SK-N-SH (cell line): ENCODE results near the gene TOGARAM2. TPM values are rescaled to one million over a fixed set of nuclear protein-coding genes. Genes with fewer than 3 reads are reported as not detected.

Experiments
- CTCF ChIA-PET: fragments of 300-600, 350-600 bp; formaldehyde crosslinking; extraction: SDS; loops from one replicate; lab custom pipeline; 2021; lab: Yijun Ruan, JAX
- POLR2A ChIA-PET: fragments of 350-600 bp; sonication (Branson Sonifier 250); formaldehyde crosslinking; extraction: SDS; loops from one replicate; lab custom pipeline; 2020; ENCODE audit warnings: antibody characterized with exemption, inconsistent platforms; lab: Yijun Ruan, JAX
- DNase-seq: peaks from one replicate; pipeline ENCODE4 v3.0.0; 2012
- H2AFZ ChIP-seq: fragments of 200-600 bp; sonication (generic); 2 replicates; pipeline ENCODE4 v1.8.1; 2016; ENCODE audit warnings: antibody characterized with exemption, mild to moderate bottlenecking, low read depth
- H3F3A ChIP-seq: fragments of 200-600 bp; sonication (generic); replicated peaks from 2 replicates; pipeline ENCODE3; 2016; ENCODE audit warnings: antibody characterized with exemption, mild to moderate bottlenecking; ENCODE audit not compliant: insufficient read depth
- H3K27ac ChIP-seq, 2 experiments: fragments of 200-500 bp in 1 of 2; fragments of 200-600 bp in 1 of 2; sonication (Bioruptor generic) in 1 of 2; sonication (generic), shearing (Covaris generic) in 1 of 2; 2 replicates each; pipeline versions ENCODE4 v1.5.1 to v1.6.1; 2014 to 2016; ENCODE audit warnings: low read depth in 2 of 2, inconsistent platforms in 1 of 2, low read length in 1 of 2, mild to moderate bottlenecking in 1 of 2, mixed read lengths in 1 of 2
- H3K27me3 ChIP-seq: fragments of 200-600 bp; sonication (generic), shearing (Covaris generic); 2 replicates; pipeline ENCODE4 v1.6.1; 2016; ENCODE audit warnings: mixed run types; ENCODE audit not compliant: insufficient read depth
- H3K36me3 ChIP-seq, 2 experiments: fragments of 200-500 bp in 1 of 2; fragments of 200-600 bp in 1 of 2; sonication (Bioruptor generic) in 1 of 2; sonication (generic) in 1 of 2; replicated peaks in 1 of 2; 2 replicates each; pipeline versions ENCODE3 to v1.5.1; 2014 to 2016; ENCODE audit warnings: low read length in 1 of 2, mild to moderate bottlenecking in 1 of 2; ENCODE audit not compliant: insufficient read depth in 2 of 2, control insufficient read depth in 1 of 2
- H3K4me1 ChIP-seq, 2 experiments: fragments of 200-500 bp in 1 of 2; fragments of 200-600 bp in 1 of 2; sonication (Bioruptor generic) in 1 of 2; sonication (generic), shearing (Covaris generic) in 1 of 2; 2 replicates each; pipeline versions ENCODE4 v1.5.1 to v1.6.1; 2014 to 2016; ENCODE audit warnings: low read depth in 1 of 2, low read length in 1 of 2, mixed run types in 1 of 2; ENCODE audit not compliant: insufficient read depth in 2 of 2, control insufficient read depth in 1 of 2
- H3K4me2 ChIP-seq: fragments of 200-600 bp; sonication (generic), shearing (Covaris generic); 2 replicates; pipeline ENCODE4 v1.6.1; 2017; ENCODE audit warnings: mixed run types
- H3K4me3 ChIP-seq, 2 experiments: fragments of 200-500 bp in 1 of 2; fragments of 200-600 bp in 1 of 2; sonication (Bioruptor generic) in 1 of 2; sonication (generic), shearing (Covaris generic) in 1 of 2; 2 replicates each; pipeline versions ENCODE4 v1.5.1 to v1.8.1; 2014 to 2016; ENCODE audit warnings: low read depth in 2 of 2, inconsistent platforms in 1 of 2, low read length in 1 of 2, mild to moderate bottlenecking in 1 of 2, mixed read lengths in 1 of 2, moderate library complexity in 1 of 2
- H3K79me2 ChIP-seq: fragments of 200-600 bp; sonication (generic); 2 replicates; pipeline ENCODE4 v1.8.1; 2017; ENCODE audit warnings: mild to moderate bottlenecking; ENCODE audit not compliant: insufficient read depth
- H3K9ac ChIP-seq: fragments of 200-600 bp; sonication (generic); 2 replicates; pipeline ENCODE4 v1.6.1; 2017; ENCODE audit warnings: mixed run types
- H3K9me2 ChIP-seq: fragments of 200-600 bp; sonication (generic); 2 replicates; pipeline ENCODE4 v1.6.1; 2017; ENCODE audit warnings: mixed run types
- H3K9me3 ChIP-seq: fragments of 200-600 bp; sonication (generic); 2 replicates; pipeline ENCODE4 v1.6.1; 2017; ENCODE audit warnings: mixed run types, mild to moderate bottlenecking, moderate library complexity
- H4K20me1 ChIP-seq: fragments of 200-600 bp; sonication (generic); 2 replicates; pipeline ENCODE4 v1.6.1; 2017; ENCODE audit warnings: mild to moderate bottlenecking, mixed run types; ENCODE audit not compliant: insufficient read depth
- CHD2 ChIP-seq: fragments of 150-350 bp; IDR thresholded peaks from 2 replicates; pipeline ENCODE4 v1.6.1; 2018; ENCODE audit warnings: low read length; ENCODE audit not compliant: partially characterized antibody
- EP300 ChIP-seq, 2 experiments: IDR thresholded peaks; 2 replicates each; pipeline versions ENCODE4 v1.4.0 to v1.6.1; 2012; ENCODE audit warnings: borderline replicate concordance in 1 of 2, low read depth in 1 of 2, low read length in 1 of 2
- FOSL2 ChIP-seq: IDR thresholded peaks from 2 replicates; pipeline ENCODE4 v1.4.0; 2012; ENCODE audit warnings: low read depth, mild to moderate bottlenecking, moderate library complexity, borderline replicate concordance
- FOXJ3 ChIP-seq: sonication (generic); formaldehyde crosslinking; IDR thresholded peaks from 2 replicates; pipeline ENCODE4 v1.5.1; 2020; ENCODE audit warnings: mild to moderate bottlenecking, missing genetic modification reagents
- FOXM1 ChIP-seq: IDR thresholded peaks from 2 replicates; pipeline ENCODE4 v1.4.0; 2012; ENCODE audit warnings: low read depth, mild to moderate bottlenecking
- GABPA ChIP-seq: IDR thresholded peaks from 2 replicates; pipeline ENCODE4 v1.4.0; 2012; ENCODE audit warnings: low read depth, mild to moderate bottlenecking
- JUND ChIP-seq: IDR thresholded peaks from 2 replicates; pipeline ENCODE4 v1.4.0; 2012
- MEF2A ChIP-seq: IDR thresholded peaks from 2 replicates; pipeline ENCODE4 v1.4.0; 2012; ENCODE audit warnings: low read depth, borderline replicate concordance
- MXI1 ChIP-seq: IDR thresholded peaks from 2 replicates; pipeline ENCODE4 v1.6.1; 2012; ENCODE audit warnings: mild to moderate bottlenecking, low read depth, low read length, improper control_type of control experiment
- RAD21 ChIP-seq: IDR thresholded peaks from 2 replicates; pipeline ENCODE4 v1.6.1; 2012; ENCODE audit warnings: mild to moderate bottlenecking, low read length
- RFX5 ChIP-seq: IDR thresholded peaks from 2 replicates; pipeline ENCODE4 v1.6.1; 2012; ENCODE audit warnings: mild to moderate bottlenecking, improper control_type of control experiment, low read length
- RXRA ChIP-seq: IDR thresholded peaks from 2 replicates; pipeline ENCODE4 v1.4.0; 2012; ENCODE audit warnings: low read depth, mild to moderate bottlenecking, borderline replicate concordance
- SMC3 ChIP-seq: IDR thresholded peaks from 2 replicates; pipeline ENCODE4 v1.6.1; 2012; ENCODE audit warnings: low read depth, low read length, improper control_type of control experiment
- TEAD4 ChIP-seq: IDR thresholded peaks from 2 replicates; pipeline ENCODE4 v1.4.0; 2012; ENCODE audit warnings: mild to moderate bottlenecking, borderline replicate concordance; ENCODE audit not compliant: insufficient read depth
- WGBS: methylation state at CpG from one replicate; pipeline ENCODE4 v1.1.6; 2017; ENCODE audit warnings: low lambda C conversion rate; 5-methylcytosine and 5-hydroxymethylcytosine counted together
- polyA plus RNA-seq, 3 experiments: library from polyadenylated mRNA; depleted of rRNA; stranded (reverse); fragments of >200 nt; gene quantifications; 2 replicates each; pipeline ENCODE4 v1.2.3, GENCODE V29; 2012
- TF ChIP-seq, protein P1 (sequence below): IDR thresholded peaks from 2 replicates; pipeline ENCODE4 v1.6.1; 2012; ENCODE audit warnings: mild to moderate bottlenecking, low read depth, low read length, moderate library complexity
- TF ChIP-seq, protein P2 (sequence below): IDR thresholded peaks from 2 replicates; pipeline ENCODE4; 2012
- TF ChIP-seq, protein P3 (sequence below): fragments of 150-350 bp; IDR thresholded peaks from 2 replicates; pipeline ENCODE4 v1.6.1; 2017; ENCODE audit warnings: antibody characterized with exemption, low read length, low read depth, borderline replicate concordance
- TF ChIP-seq, protein P4 (sequence below): IDR thresholded peaks from 2 replicates; pipeline ENCODE4 v1.4.0; 2012; ENCODE audit warnings: low read depth, borderline replicate concordance

Gene TOGARAM2
- polyA plus RNA-seq, 1 of the 3 experiments (the other 2 are of a cell fraction) = 0.69 TPM

DNA sequence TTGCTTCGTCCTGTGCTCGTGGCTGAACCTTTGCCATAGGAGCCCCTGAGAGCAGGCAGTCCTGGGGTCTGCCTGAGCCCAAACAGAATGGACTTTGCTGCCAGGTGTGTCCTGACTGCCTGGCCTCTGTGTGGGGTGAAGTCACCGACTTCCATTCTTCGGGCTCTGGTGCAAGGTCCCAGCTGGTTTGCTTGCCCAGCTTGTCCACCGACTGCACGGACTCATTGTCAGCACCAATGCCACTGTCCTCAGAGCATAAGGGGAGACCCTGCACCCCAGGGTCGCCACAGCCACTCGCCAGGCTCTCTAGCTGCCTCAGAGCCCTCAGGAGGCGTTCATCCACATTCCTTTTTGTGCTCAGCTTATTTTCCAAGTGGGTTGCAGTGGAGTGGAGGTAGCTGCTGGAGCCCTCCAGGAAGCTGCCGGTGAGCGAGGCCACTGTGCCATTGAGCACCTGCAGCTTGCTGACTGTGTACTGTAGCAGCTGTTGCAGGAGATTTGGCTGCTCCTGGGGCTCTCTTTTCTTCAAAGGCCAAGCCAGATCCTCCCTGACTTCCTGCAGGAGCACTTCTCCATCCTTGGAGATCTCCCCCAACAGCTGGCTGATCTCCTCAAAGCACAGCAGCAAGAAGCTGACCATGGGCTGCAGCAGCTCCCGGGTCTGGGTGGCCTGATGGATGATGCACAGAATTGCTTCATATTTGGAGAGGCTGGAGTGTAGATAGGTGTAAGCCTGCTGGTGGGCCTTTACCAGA, 92.0 kb downstream of the TOGARAM2 start (continued):
- TF ChIP-seq, protein P1, sequence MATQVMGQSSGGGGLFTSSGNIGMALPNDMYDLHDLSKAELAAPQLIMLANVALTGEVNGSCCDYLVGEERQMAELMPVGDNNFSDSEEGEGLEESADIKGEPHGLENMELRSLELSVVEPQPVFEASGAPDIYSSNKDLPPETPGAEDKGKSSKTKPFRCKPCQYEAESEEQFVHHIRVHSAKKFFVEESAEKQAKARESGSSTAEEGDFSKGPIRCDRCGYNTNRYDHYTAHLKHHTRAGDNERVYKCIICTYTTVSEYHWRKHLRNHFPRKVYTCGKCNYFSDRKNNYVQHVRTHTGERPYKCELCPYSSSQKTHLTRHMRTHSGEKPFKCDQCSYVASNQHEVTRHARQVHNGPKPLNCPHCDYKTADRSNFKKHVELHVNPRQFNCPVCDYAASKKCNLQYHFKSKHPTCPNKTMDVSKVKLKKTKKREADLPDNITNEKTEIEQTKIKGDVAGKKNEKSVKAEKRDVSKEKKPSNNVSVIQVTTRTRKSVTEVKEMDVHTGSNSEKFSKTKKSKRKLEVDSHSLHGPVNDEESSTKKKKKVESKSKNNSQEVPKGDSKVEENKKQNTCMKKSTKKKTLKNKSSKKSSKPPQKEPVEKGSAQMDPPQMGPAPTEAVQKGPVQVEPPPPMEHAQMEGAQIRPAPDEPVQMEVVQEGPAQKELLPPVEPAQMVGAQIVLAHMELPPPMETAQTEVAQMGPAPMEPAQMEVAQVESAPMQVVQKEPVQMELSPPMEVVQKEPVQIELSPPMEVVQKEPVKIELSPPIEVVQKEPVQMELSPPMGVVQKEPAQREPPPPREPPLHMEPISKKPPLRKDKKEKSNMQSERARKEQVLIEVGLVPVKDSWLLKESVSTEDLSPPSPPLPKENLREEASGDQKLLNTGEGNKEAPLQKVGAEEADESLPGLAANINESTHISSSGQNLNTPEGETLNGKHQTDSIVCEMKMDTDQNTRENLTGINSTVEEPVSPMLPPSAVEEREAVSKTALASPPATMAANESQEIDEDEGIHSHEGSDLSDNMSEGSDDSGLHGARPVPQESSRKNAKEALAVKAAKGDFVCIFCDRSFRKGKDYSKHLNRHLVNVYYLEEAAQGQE = no peak

DNA sequence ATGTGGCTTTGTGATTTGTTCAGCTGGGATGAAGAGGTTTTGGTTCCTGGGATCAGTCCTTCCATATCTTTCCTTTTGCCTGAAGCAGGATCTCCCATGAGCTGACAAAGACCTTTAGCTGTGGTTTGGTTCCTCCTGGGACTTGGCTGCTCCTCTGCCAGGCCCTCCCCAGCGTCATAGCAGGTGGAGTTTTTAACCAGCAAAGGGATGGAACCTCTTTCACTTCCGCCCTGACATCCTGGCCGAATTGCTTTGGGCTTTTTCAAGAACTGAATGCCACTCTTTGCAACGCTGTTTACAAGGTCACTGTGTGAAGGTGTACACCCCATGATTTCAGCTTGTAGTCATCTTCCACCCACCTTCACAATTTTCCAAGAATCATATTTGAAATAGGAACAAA, 92.8 kb downstream of the TOGARAM2 start:
- Histone ChIP-seq H3K4me3 (no peak overlapping the region), H3K4me1 (peaks cover 0 to 24% of the 10 kb centered on the region in 2 experiments; a peak in 2 of 4 replicates), H3K27me3 (no peaks in the 10 kb centered on the region), H3K9ac (no peak overlapping the region), H3K9me3 (no peaks in the 10 kb centered on the region), H3K36me3 (no peaks in the 10 kb centered on the region), H3K4me2 (no peak overlapping the region), H3K79me2 (no peaks in the 10 kb centered on the region), H3K9me2 (no peaks in the 10 kb centered on the region), H3K27ac (no peak overlapping the region), H3F3A (no peaks in the 10 kb centered on the region), H4K20me1 (no peaks in the 10 kb centered on the region), H2AFZ (no peak overlapping the region)
- no peak for TF ChIP-seq JUND
- TF ChIP-seq, protein P2, sequence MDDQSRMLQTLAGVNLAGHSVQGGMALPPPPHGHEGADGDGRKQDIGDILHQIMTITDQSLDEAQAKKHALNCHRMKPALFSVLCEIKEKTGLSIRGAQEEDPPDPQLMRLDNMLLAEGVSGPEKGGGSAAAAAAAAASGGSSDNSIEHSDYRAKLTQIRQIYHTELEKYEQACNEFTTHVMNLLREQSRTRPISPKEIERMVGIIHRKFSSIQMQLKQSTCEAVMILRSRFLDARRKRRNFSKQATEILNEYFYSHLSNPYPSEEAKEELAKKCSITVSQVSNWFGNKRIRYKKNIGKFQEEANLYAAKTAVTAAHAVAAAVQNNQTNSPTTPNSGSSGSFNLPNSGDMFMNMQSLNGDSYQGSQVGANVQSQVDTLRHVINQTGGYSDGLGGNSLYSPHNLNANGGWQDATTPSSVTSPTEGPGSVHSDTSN = no peak
- ChIA-PET CTCF (interaction anchor here (1.5 kb wide), 1 partner anchor 12 kb away, joined by 3 read pairs; no protein-coding TSS in a partner anchor), POLR2A (no interaction called here)
- no peak for DNase-seq
- WGBS = 46% methylated on average over 4 of the region's 4 CpGs

DNA sequence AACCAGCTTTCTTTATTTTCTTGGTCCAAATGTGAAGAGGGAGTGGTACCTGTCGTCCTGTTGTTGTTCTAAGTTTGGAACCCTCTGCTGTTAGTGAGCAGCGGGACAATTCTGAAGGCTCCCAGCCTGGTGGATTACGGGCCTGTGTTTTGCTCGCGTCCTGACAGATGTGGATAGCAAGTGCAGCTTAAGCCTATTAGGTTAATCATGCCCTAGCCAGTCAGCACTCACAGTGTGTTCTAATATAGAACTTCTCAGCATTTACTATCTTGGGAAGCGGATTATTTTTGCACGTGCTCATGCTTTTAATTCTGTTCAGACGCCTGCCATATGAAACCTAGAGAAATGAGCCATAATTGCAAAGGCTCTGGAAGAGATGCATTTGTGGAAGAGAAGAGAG, 93.3 kb downstream of the TOGARAM2 start, which contains the start of gene PCARE:
Gene PCARE, minus strand, starts transcription at position 113 of the 400 bp plus-strand sequence. CDS start 262 bp downstream, outside the sequence.
- ChIA-PET POLR2A (no interaction called here), CTCF (interaction anchor here (1.1 to 2.7 kb wide), 3 partner anchors 8 to 42 kb away, joined by 3 to 9 read pairs (median 5); no protein-coding TSS in a partner anchor)
- no peak within 1 kb of the TSS for H3K4me2 ChIP-seq
- H3K4me3 ChIP-seq = no peak within 1 kb of the TSS
- H3K4me1 ChIP-seq = peaks cover 0 to 24% of the 10 kb centered on the region in 2 experiments; a peak in 2 of 4 replicates
- no peaks in the 10 kb centered on the region for H3K79me2 ChIP-seq
- no peaks in the 10 kb centered on the region for H3K9me3 ChIP-seq
- H3K27ac ChIP-seq = no peak within 1 kb of the TSS
- no peak for DNase-seq
- no peak within 1 kb of the TSS for H2AFZ ChIP-seq
- H3K9me2 ChIP-seq = no peaks in the 10 kb centered on the region
- no peaks in the 10 kb centered on the region for H3K27me3 ChIP-seq
- 72% methylated on average over 8 of the region's 8 CpGs for WGBS
- no peaks in the 10 kb centered on the region for H3F3A ChIP-seq
- H3K9ac ChIP-seq = no peak within 1 kb of the TSS
- no peaks in the 10 kb centered on the region for H4K20me1 ChIP-seq
- H3K36me3 ChIP-seq = no peaks in the 10 kb centered on the region
- TF ChIP-seq FOXJ3 (CRISPR knock-in tag) = no peak
- TF ChIP-seq RFX5 = no peak
- TF ChIP-seq, protein P3, sequence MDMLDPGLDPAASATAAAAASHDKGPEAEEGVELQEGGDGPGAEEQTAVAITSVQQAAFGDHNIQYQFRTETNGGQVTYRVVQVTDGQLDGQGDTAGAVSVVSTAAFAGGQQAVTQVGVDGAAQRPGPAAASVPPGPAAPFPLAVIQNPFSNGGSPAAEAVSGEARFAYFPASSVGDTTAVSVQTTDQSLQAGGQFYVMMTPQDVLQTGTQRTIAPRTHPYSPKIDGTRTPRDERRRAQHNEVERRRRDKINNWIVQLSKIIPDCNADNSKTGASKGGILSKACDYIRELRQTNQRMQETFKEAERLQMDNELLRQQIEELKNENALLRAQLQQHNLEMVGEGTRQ = no peak
- TF ChIP-seq TEAD4 = no peak
- TF ChIP-seq, protein P4, sequence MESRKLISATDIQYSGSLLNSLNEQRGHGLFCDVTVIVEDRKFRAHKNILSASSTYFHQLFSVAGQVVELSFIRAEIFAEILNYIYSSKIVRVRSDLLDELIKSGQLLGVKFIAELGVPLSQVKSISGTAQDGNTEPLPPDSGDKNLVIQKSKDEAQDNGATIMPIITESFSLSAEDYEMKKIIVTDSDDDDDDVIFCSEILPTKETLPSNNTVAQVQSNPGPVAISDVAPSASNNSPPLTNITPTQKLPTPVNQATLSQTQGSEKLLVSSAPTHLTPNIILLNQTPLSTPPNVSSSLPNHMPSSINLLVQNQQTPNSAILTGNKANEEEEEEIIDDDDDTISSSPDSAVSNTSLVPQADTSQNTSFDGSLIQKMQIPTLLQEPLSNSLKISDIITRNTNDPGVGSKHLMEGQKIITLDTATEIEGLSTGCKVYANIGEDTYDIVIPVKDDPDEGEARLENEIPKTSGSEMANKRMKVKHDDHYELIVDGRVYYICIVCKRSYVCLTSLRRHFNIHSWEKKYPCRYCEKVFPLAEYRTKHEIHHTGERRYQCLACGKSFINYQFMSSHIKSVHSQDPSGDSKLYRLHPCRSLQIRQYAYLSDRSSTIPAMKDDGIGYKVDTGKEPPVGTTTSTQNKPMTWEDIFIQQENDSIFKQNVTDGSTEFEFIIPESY = no peak
- TF ChIP-seq RAD21 = no peak
- TF ChIP-seq FOXM1 = no peak
- TF ChIP-seq MEF2A = no peak
- no peak for TF ChIP-seq RXRA
- no peak for TF ChIP-seq MXI1
- no peak for TF ChIP-seq CHD2
- TF ChIP-seq FOSL2 = no peak
- no peak for TF ChIP-seq GABPA
- no peak for TF ChIP-seq EP300 (IDR thresholded peaks at IDR 0.05; ENCODE audit: borderline replicate concordance in 1 of 2, low read depth in 1 of 2, low read length in 1 of 2)
- TF ChIP-seq SMC3 = no peak
